ENCODE data around the gene PKN3. TPM values are rescaled to one million over a fixed set of nuclear protein-coding genes. Genes with fewer than 3 reads are reported as not detected.

PKN3 gene
- total RNA-seq, 4 donors from 2014 or later, result 1.9 to 20.1 (median 5.8) TPM

GRCh38 chr9:128720841-128721486 is 18.7 kb downstream of the PKN3 start:
- intact Hi-C loops (cut with DNase I; ENCODE audit: low total_unique reads) (no loop called here), in situ Hi-C loops (cut with MboI; ENCODE audit: low pct_ligation_motif_present in 1 of 4, low pct_unique_long_range_greater_than_20kb in 1 of 4, low sequenced_read_pairs in 3 of 4) (no loop called here)
- WGBS, 2 donors (ENCODE audit: low coverage in 1 of 2), result 90% methylated on average over 22 of the region's 22 CpGs; no CpG with 5 or more reads in 1 of the 2 donors
- H3K9me3 ChIP-seq, result no peaks in the 10 kb centered on the region
- H3K36me3 ChIP-seq, result no peaks in the 10 kb centered on the region
- no peak overlapping the region for H3K4me3 ChIP-seq
- TF ChIP-seq POLR2A (IDR thresholded peaks at IDR 0.05) (no peak), CTCF (IDR thresholded peaks at IDR 0.05) (no peak), EP300 (IDR thresholded peaks at IDR 0.05; ENCODE audit: low read depth) (no peak), POLR2AphosphoS5 (IDR thresholded peaks at IDR 0.05) (no peak)
- DNase-seq, result no peak
- H3K27ac ChIP-seq, result no peak overlapping the region
- no peaks in the 10 kb centered on the region for H3K27me3 ChIP-seq
- H3K4me1 ChIP-seq, result peaks cover 0 to 17% (median 14%) of the 10 kb centered on the region in 4 donors

GRCh38 chr9:128721487-128722010 is 19.2 kb downstream of the PKN3 start:
- in situ Hi-C loops (cut with MboI; ENCODE audit: low pct_ligation_motif_present in 1 of 4, low pct_unique_long_range_greater_than_20kb in 1 of 4, low sequenced_read_pairs in 3 of 4) (no loop called here), intact Hi-C loops (cut with DNase I; ENCODE audit: low total_unique reads) (no loop called here)
- no peaks in the 10 kb centered on the region for H3K27me3 ChIP-seq
- no peak overlapping the region for H3K27ac ChIP-seq
- DNase-seq, result no peak
- H3K4me3 ChIP-seq, result no peak overlapping the region
- peaks cover 0 to 17% (median 14%) of the 10 kb centered on the region in 4 donors for H3K4me1 ChIP-seq
- no peaks in the 10 kb centered on the region for H3K9me3 ChIP-seq
- WGBS, 2 donors (ENCODE audit: low coverage in 1 of 2), result 90% methylated on average over 17 of the region's 18 CpGs; no CpG with 5 or more reads in 1 of the 2 donors
- H3K36me3 ChIP-seq, result no peaks in the 10 kb centered on the region
- TF ChIP-seq EP300 (IDR thresholded peaks at IDR 0.05; ENCODE audit: low read depth) (no peak), POLR2AphosphoS5 (IDR thresholded peaks at IDR 0.05) (no peak), CTCF (IDR thresholded peaks at IDR 0.05) (no peak), POLR2A (IDR thresholded peaks at IDR 0.05) (no peak)

- Histone ChIP-seq H3K36me3 (no peaks in the 10 kb centered on the region), H3K9me3 (no peaks in the 10 kb centered on the region), H3K4me3 (peak overlapping the region in 1 of 4 donors; percentile 90), H3K27ac (peak overlapping the region; percentile 73 to 88 (median 88)), H3K27me3 (no peaks in the 10 kb centered on the region), H3K4me1 (peaks cover 0 to 17% (median 14%) of the 10 kb centered on the region in 4 donors)
- TF ChIP-seq POLR2A (IDR thresholded peaks at IDR 0.05) (no peak), POLR2AphosphoS5 (IDR thresholded peaks at IDR 0.05) (no peak)
- WGBS, 2 donors (ENCODE audit: low coverage in 1 of 2), result 45 to 63% methylated on average over 4 to 9 of the region's 9 CpGs
- intact Hi-C loops (cut with DNase I; ENCODE audit: low total_unique reads), result no loop called here
- no peak for DNase-seq
- in situ Hi-C loops (cut with MboI; ENCODE audit: low pct_ligation_motif_present in 1 of 4, low pct_unique_long_range_greater_than_20kb in 1 of 4, low sequenced_read_pairs in 3 of 4), result no loop called here
Observed at GRCh38 chr9:128722380-128723351, 20.4 kb downstream of the PKN3 start.

- DNase-seq, result no peak
- H3K36me3 ChIP-seq, result no peaks in the 10 kb centered on the region
- peak overlapping the region; percentile 64 to 90 (median 73) for H3K4me3 ChIP-seq
- TF ChIP-seq POLR2A (IDR thresholded peaks at IDR 0.05) (no peak), POLR2AphosphoS5 (IDR thresholded peaks at IDR 0.05) (no peak), CTCF (IDR thresholded peaks at IDR 0.05) (no peak), EP300 (IDR thresholded peaks at IDR 0.05; ENCODE audit: low read depth) (no peak)
- H3K9me3 ChIP-seq, result no peaks in the 10 kb centered on the region
- H3K27ac ChIP-seq, result peak overlapping the region; percentile 73 to 88 (median 88)
- peaks cover 0 to 17% (median 14%) of the 10 kb centered on the region in 4 donors for H3K4me1 ChIP-seq
- WGBS, 2 donors (ENCODE audit: low coverage in 1 of 2), result 29 to 38% methylated on average over 4 to 7 of the region's 7 CpGs
- in situ Hi-C loops (cut with MboI; ENCODE audit: low pct_ligation_motif_present in 1 of 4, low pct_unique_long_range_greater_than_20kb in 1 of 4, low sequenced_read_pairs in 3 of 4), result no loop called here
- no peaks in the 10 kb centered on the region for H3K27me3 ChIP-seq
- intact Hi-C loops (cut with DNase I; ENCODE audit: low total_unique reads), result no loop called here
Observed at GRCh38 chr9:128723352-128723865, 21.1 kb downstream of the PKN3 start.
